GM23338 (cell line): ENCODE measurements around the gene PJA1. TPM values are rescaled to one million over a fixed set of nuclear protein-coding genes. Genes with fewer than 3 reads are reported as not detected.

Source experiments
- ATAC-seq: fragments of 200-7000 bp; cut with Tn5 transposase; 3 replicates; pipeline ENCODE4 v1.9.1; 2020
- DNase-seq: peaks from one replicate; pipeline ENCODE4 v3.0.0-alpha.2; 2015; ENCODE audit warnings: low spot score
- H2AFZ ChIP-seq: fragments of 200-600 bp; sonication (generic); 2 replicates; pipeline ENCODE4 v1.8.0; 2016; ENCODE audit warnings: antibody characterized with exemption, mild to moderate bottlenecking, moderate library complexity
- H3F3A ChIP-seq: fragments of 200-600 bp; sonication (generic); replicated peaks from 2 replicates; pipeline ENCODE4 v1.8.0; 2017; ENCODE audit warnings: antibody characterized with exemption, mixed run types, low read depth
- H3K27ac ChIP-seq: fragments of 200-600 bp; sonication (generic); 2 replicates; pipeline ENCODE4 v1.6.1; 2016; ENCODE audit warnings: low read depth
- H3K27me3 ChIP-seq: fragments of 200-600 bp; sonication (generic); 2 replicates; pipeline ENCODE4 v1.8.0; 2016; ENCODE audit warnings: mild to moderate bottlenecking, mixed run types, moderate library complexity; ENCODE audit not compliant: insufficient read depth
- H3K36me3 ChIP-seq: fragments of 200-600 bp; sonication (generic); 2 replicates; pipeline ENCODE4 v1.8.0; 2016; ENCODE audit warnings: mild to moderate bottlenecking; ENCODE audit not compliant: insufficient read depth
- H3K4me1 ChIP-seq: fragments of 200-600 bp; sonication (generic); 2 replicates; pipeline ENCODE4 v1.8.0; 2016; ENCODE audit warnings: mild to moderate bottlenecking, moderate library complexity; ENCODE audit not compliant: insufficient read depth
- H3K4me2 ChIP-seq: fragments of 200-600 bp; sonication (generic); 2 replicates; pipeline ENCODE4 v1.7.1; 2017; ENCODE audit warnings: mixed run types
- H3K4me3 ChIP-seq: fragments of 200-600 bp; sonication (generic); 2 replicates; pipeline ENCODE4 v1.6.1; 2016; ENCODE audit warnings: mixed run types
- H3K79me2 ChIP-seq: fragments of 200-600 bp; sonication (generic); replicated peaks from 2 replicates; pipeline ENCODE4 v1.8.0; 2017; ENCODE audit warnings: mild to moderate bottlenecking; ENCODE audit not compliant: insufficient read depth
- H3K9me2 ChIP-seq: fragments of 200-600 bp; sonication (generic); 2 replicates; pipeline ENCODE4 v1.8.0; 2017; ENCODE audit not compliant: insufficient read depth
- H4K20me1 ChIP-seq: fragments of 200-600 bp; sonication (generic); replicated peaks from 2 replicates; pipeline ENCODE4 v1.8.0; 2017; ENCODE audit warnings: mild to moderate bottlenecking; ENCODE audit not compliant: insufficient read depth
- H3K27ac Mint-ChIP-seq: 2 replicates; pipeline ENCODE4 v1.8.0; 2020; ENCODE audit warnings: inconsistent platforms, mild to moderate bottlenecking, moderate library complexity, mixed read lengths
- H3K27me3 Mint-ChIP-seq: 3 replicates; pipeline ENCODE4 v1.8.0; 2022; ENCODE audit warnings: low read depth, mild to moderate bottlenecking, moderate library complexity, mixed read lengths, inconsistent platforms; ENCODE audit not compliant: insufficient read depth, poor library complexity
- H3K36me3 Mint-ChIP-seq: 3 replicates; pipeline ENCODE4 v1.8.0; 2021; ENCODE audit warnings: low read depth, mild to moderate bottlenecking, inconsistent platforms, moderate library complexity, mixed read lengths
- H3K4me1 Mint-ChIP-seq: 3 replicates; pipeline ENCODE4 v1.8.0; 2020; ENCODE audit warnings: mild to moderate bottlenecking, inconsistent platforms, mixed read lengths
- H3K4me3 Mint-ChIP-seq: 3 replicates; pipeline ENCODE4 v1.8.0; 2021; ENCODE audit warnings: moderate library complexity, mild to moderate bottlenecking, inconsistent platforms, mixed read lengths
- H3K9me3 Mint-ChIP-seq: 3 replicates; pipeline ENCODE4 v1.8.0; 2020; ENCODE audit warnings: moderate library complexity, mild to moderate bottlenecking, inconsistent platforms, mixed read lengths
- CREB1 ChIP-seq: fragments of 250-450 bp; sonication (Bioruptor Pico); IDR thresholded peaks from 2 replicates; pipeline ENCODE4 v1.5.0; 2020; ENCODE audit warnings: low read depth, mild to moderate bottlenecking, moderate library complexity
- EZH2 ChIP-seq: fragments of 200-600 bp; sonication (generic); IDR thresholded peaks from one replicate; pipeline ENCODE4 v1.8.0; 2017; ENCODE audit warnings: antibody characterized with exemption, mild to moderate bottlenecking, low read depth; ENCODE audit not compliant: unreplicated experiment
- EZH2phosphoT487 ChIP-seq: fragments of 200-600 bp; sonication (generic); IDR thresholded peaks from one replicate; pipeline ENCODE4 v1.8.1; 2018; ENCODE audit warnings: antibody characterized with exemption; ENCODE audit not compliant: unreplicated experiment
- NANOG ChIP-seq: IDR thresholded peaks from 2 replicates; pipeline ENCODE4 v1.6.1; 2016; ENCODE audit warnings: antibody characterized with exemption, borderline replicate concordance
- POLR2AphosphoS5 ChIP-seq: IDR thresholded peaks from 2 replicates; pipeline ENCODE4 v1.6.1; 2016; ENCODE audit warnings: antibody characterized with exemption, low read depth
- STAT1 ChIP-seq: IDR thresholded peaks from one replicate; pipeline ENCODE4 v1.6.1; 2016; ENCODE audit warnings: antibody characterized with exemption; ENCODE audit not compliant: unreplicated experiment
- ZNF114 ChIP-seq: fragments of 250-450 bp; sonication (Bioruptor Pico); IDR thresholded peaks from 2 replicates; pipeline ENCODE4 v1.5.0; 2020; ENCODE audit warnings: mild to moderate bottlenecking, moderate library complexity
- ZNF331 ChIP-seq: fragments of 250-450 bp; sonication (Bioruptor Pico); IDR thresholded peaks from 2 replicates; pipeline ENCODE4 v1.5.0; 2020; ENCODE audit warnings: low read depth, mild to moderate bottlenecking, moderate library complexity
- ZNF462 ChIP-seq: fragments of 250-450 bp; sonication (Bioruptor Pico); IDR thresholded peaks from 2 replicates; pipeline ENCODE4 v1.5.0; 2020; ENCODE audit warnings: mild to moderate bottlenecking, moderate library complexity
- polyA plus RNA-seq: library from polyadenylated mRNA; unstranded; fragments of >200 nt; fragmentation: Nextera tagmentation; extraction: Ambion mirVana; gene quantifications from 2 replicates; pipeline ENCODE4 v1.2.1, GENCODE V29; 2016
- total RNA-seq: library from RNA; depleted of rRNA; stranded (reverse); fragments of >200 nt; shearing (Covaris generic); gene quantifications from 2 replicates; pipeline ENCODE4 v1.2.3, GENCODE V29; 2014
- TF ChIP-seq, protein P1 (sequence below), 2 experiments: fragments of 200-600 bp in 1 of 2; sonication (generic) in 1 of 2; conservative IDR thresholded peaks; 2 replicates each; pipeline versions ENCODE4 v1.5.1 to v1.6.1; 2016 to 2017; ENCODE audit warnings: antibody characterized with exemption in 2 of 2, low read depth in 2 of 2, mild to moderate bottlenecking in 2 of 2, moderate library complexity in 1 of 2
- TF ChIP-seq, protein P2 (sequence below): IDR thresholded peaks from one replicate; pipeline ENCODE4 v1.6.1; 2018; ENCODE audit warnings: antibody characterized with exemption; ENCODE audit not compliant: unreplicated experiment
- TF ChIP-seq, protein P3 (sequence below): IDR thresholded peaks from 2 replicates; pipeline ENCODE4 v1.6.1; 2016; ENCODE audit warnings: antibody characterized with exemption

The PJA1 gene
- total and polyA plus RNA-seq, 2 experiments from 2014 or later: 25.2 to 31.3 TPM

GRCh38 chrX:69138512-69138911, 26.7 kb downstream of the PJA1 start:
- H3K27ac Mint-ChIP-seq: no peak overlapping the region; the same call in 1 of the 2 replicates
- TF ChIP-seq STAT1 (no peak), EZH2phosphoT487 (no peak), EZH2 (no peak), ZNF331 (CRISPR knock-in tag) (no peak), POLR2AphosphoS5 (no peak), CREB1 (CRISPR knock-in tag) (no peak), NANOG (no peak), ZNF462 (CRISPR knock-in tag) (no peak), ZNF114 (CRISPR knock-in tag) (no peak)
- TF ChIP-seq, protein P1, sequence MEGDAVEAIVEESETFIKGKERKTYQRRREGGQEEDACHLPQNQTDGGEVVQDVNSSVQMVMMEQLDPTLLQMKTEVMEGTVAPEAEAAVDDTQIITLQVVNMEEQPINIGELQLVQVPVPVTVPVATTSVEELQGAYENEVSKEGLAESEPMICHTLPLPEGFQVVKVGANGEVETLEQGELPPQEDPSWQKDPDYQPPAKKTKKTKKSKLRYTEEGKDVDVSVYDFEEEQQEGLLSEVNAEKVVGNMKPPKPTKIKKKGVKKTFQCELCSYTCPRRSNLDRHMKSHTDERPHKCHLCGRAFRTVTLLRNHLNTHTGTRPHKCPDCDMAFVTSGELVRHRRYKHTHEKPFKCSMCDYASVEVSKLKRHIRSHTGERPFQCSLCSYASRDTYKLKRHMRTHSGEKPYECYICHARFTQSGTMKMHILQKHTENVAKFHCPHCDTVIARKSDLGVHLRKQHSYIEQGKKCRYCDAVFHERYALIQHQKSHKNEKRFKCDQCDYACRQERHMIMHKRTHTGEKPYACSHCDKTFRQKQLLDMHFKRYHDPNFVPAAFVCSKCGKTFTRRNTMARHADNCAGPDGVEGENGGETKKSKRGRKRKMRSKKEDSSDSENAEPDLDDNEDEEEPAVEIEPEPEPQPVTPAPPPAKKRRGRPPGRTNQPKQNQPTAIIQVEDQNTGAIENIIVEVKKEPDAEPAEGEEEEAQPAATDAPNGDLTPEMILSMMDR (conservative IDR thresholded peaks at IDR 0.05; ENCODE audit: low read depth in 2 of 2): no peak
- TF ChIP-seq, protein P2, sequence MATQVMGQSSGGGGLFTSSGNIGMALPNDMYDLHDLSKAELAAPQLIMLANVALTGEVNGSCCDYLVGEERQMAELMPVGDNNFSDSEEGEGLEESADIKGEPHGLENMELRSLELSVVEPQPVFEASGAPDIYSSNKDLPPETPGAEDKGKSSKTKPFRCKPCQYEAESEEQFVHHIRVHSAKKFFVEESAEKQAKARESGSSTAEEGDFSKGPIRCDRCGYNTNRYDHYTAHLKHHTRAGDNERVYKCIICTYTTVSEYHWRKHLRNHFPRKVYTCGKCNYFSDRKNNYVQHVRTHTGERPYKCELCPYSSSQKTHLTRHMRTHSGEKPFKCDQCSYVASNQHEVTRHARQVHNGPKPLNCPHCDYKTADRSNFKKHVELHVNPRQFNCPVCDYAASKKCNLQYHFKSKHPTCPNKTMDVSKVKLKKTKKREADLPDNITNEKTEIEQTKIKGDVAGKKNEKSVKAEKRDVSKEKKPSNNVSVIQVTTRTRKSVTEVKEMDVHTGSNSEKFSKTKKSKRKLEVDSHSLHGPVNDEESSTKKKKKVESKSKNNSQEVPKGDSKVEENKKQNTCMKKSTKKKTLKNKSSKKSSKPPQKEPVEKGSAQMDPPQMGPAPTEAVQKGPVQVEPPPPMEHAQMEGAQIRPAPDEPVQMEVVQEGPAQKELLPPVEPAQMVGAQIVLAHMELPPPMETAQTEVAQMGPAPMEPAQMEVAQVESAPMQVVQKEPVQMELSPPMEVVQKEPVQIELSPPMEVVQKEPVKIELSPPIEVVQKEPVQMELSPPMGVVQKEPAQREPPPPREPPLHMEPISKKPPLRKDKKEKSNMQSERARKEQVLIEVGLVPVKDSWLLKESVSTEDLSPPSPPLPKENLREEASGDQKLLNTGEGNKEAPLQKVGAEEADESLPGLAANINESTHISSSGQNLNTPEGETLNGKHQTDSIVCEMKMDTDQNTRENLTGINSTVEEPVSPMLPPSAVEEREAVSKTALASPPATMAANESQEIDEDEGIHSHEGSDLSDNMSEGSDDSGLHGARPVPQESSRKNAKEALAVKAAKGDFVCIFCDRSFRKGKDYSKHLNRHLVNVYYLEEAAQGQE: no peak
- TF ChIP-seq, protein P3, sequence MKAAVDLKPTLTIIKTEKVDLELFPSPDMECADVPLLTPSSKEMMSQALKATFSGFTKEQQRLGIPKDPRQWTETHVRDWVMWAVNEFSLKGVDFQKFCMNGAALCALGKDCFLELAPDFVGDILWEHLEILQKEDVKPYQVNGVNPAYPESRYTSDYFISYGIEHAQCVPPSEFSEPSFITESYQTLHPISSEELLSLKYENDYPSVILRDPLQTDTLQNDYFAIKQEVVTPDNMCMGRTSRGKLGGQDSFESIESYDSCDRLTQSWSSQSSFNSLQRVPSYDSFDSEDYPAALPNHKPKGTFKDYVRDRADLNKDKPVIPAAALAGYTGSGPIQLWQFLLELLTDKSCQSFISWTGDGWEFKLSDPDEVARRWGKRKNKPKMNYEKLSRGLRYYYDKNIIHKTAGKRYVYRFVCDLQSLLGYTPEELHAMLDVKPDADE: no peak
- H3K27me3 Mint-ChIP-seq: peaks cover 16% of the 10 kb centered on the region
- H4K20me1 ChIP-seq: no peaks in the 10 kb centered on the region
- ATAC-seq (no peak), DNase-seq (no peak)
- no peak overlapping the region for H3K4me3 Mint-ChIP-seq
- no peaks in the 10 kb centered on the region for H3K36me3 ChIP-seq
- peaks cover 47% of the 10 kb centered on the region for H3K4me1 Mint-ChIP-seq
- peaks cover 6% of the 10 kb centered on the region for H3K4me1 ChIP-seq
- H3K4me2 ChIP-seq: no peak overlapping the region
- no peaks in the 10 kb centered on the region for H3K27me3 ChIP-seq
- no peaks in the 10 kb centered on the region for H3K79me2 ChIP-seq
- no peaks in the 10 kb centered on the region for H3K9me2 ChIP-seq
- no peak overlapping the region for H3K27ac ChIP-seq
- no peaks in the 10 kb centered on the region for H3K9me3 Mint-ChIP-seq
- no peaks in the 10 kb centered on the region for H3K36me3 Mint-ChIP-seq
- no peak overlapping the region for H2AFZ ChIP-seq
- H3K4me3 ChIP-seq: no peak overlapping the region
- no peaks in the 10 kb centered on the region for H3F3A ChIP-seq
